ENCODE measurements around the gene PATJ.

DNA sequence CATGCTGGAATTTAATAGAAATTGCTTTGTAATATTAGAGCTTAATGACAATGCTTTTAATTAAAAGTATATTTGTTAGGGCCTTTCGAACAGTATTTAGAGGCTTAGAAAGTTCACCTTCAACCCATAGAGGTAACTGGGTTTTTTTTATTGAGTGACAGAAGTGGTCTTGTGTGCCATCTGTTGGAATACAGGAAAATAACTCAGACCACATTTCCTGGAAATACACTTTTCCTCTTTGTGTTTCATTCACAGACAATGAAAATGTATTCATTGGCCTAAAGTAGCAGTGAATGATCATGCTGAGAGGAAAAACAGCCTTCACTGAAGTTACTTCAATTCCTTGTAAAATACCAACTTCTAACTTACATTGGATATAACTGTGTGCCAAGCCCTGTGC, 368.8 kb downstream of the PATJ start:
- TF ChIP-seq, protein P1, sequence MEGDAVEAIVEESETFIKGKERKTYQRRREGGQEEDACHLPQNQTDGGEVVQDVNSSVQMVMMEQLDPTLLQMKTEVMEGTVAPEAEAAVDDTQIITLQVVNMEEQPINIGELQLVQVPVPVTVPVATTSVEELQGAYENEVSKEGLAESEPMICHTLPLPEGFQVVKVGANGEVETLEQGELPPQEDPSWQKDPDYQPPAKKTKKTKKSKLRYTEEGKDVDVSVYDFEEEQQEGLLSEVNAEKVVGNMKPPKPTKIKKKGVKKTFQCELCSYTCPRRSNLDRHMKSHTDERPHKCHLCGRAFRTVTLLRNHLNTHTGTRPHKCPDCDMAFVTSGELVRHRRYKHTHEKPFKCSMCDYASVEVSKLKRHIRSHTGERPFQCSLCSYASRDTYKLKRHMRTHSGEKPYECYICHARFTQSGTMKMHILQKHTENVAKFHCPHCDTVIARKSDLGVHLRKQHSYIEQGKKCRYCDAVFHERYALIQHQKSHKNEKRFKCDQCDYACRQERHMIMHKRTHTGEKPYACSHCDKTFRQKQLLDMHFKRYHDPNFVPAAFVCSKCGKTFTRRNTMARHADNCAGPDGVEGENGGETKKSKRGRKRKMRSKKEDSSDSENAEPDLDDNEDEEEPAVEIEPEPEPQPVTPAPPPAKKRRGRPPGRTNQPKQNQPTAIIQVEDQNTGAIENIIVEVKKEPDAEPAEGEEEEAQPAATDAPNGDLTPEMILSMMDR (IDR thresholded peaks at IDR 0.05 in 8 of 11, conservative IDR thresholded peaks at IDR 0.05 in 3 of 11), result no peak
- TF ChIP-seq POLR2AphosphoS5 (IDR thresholded peaks at IDR 0.05) (no peak), POLR2A (IDR thresholded peaks at IDR 0.05) (no peak)
